Liver (tissue), 9 donors: ENCODE measurements around the gene IFT27. TPM values are rescaled to one million over a fixed set of nuclear protein-coding genes. Genes with fewer than 3 reads are reported as not detected.

Experiments used
- DNase-seq: peaks from one replicate; pipeline ENCODE4 v3.0.0-alpha.2; 2017; ENCODE audit warnings: low spot score
- H3K27ac ChIP-seq, 2 donors: one replicate each; pipeline ENCODE4 v1.7.0; 2013; ENCODE audit warnings: inconsistent platforms in 2 of 2, low read length in 2 of 2, control low read depth in 1 of 2, low read depth in 1 of 2, mild to moderate bottlenecking in 1 of 2
- H3K27me3 ChIP-seq, 4 donors: one replicate each; pipeline versions ENCODE4 v1.6.1 to v1.7.0; 2013; ENCODE audit warnings: low read length in 3 of 4, inconsistent platforms in 1 of 4, mild to moderate bottlenecking in 1 of 4, moderate library complexity in 1 of 4; ENCODE audit not compliant: control insufficient read depth in 4 of 4, insufficient read depth in 4 of 4
- H3K36me3 ChIP-seq, 4 donors: one replicate each; pipeline versions ENCODE4 v1.6.1 to v1.7.0; 2013; ENCODE audit warnings: low read length in 3 of 4, mild to moderate bottlenecking in 3 of 4, low read depth in 1 of 4, moderate library complexity in 1 of 4; ENCODE audit not compliant: control insufficient read depth in 4 of 4, insufficient read depth in 3 of 4
- H3K4me1 ChIP-seq, 4 donors: one replicate each; pipeline versions ENCODE4 v1.6.1 to v1.7.0; 2013; ENCODE audit warnings: low read length in 3 of 4, mild to moderate bottlenecking in 3 of 4, moderate library complexity in 1 of 4; ENCODE audit not compliant: control insufficient read depth in 4 of 4, insufficient read depth in 4 of 4
- H3K4me3 ChIP-seq, 3 donors: one replicate each; pipeline versions ENCODE4 v1.6.1 to v1.7.0; 2013; ENCODE audit warnings: low read length in 3 of 3, control low read depth in 1 of 3, low read depth in 1 of 3, mild to moderate bottlenecking in 1 of 3
- H3K9ac ChIP-seq, 2 donors: one replicate each; pipeline ENCODE4 v1.7.0; 2013; ENCODE audit warnings: low read length in 2 of 2, mild to moderate bottlenecking in 2 of 2, moderate library complexity in 2 of 2, control low read depth in 1 of 2, low read depth in 1 of 2
- H3K9me3 ChIP-seq, 4 donors: one replicate each; pipeline versions ENCODE4 v1.6.1 to v1.7.0; 2013; ENCODE audit warnings: low read length in 3 of 4; ENCODE audit not compliant: control insufficient read depth in 4 of 4
- ATF3 ChIP-seq: IDR thresholded peaks from 2 replicates; pipeline ENCODE4 v1.6.1; 2016; ENCODE audit warnings: antibody characterized with exemption
- CTCF ChIP-seq: fragments of 150-350 bp; IDR thresholded peaks from 2 replicates; pipeline ENCODE4 v1.5.1; 2017; ENCODE audit warnings: improper control_type of control experiment, low read depth, low read length; ENCODE audit not compliant: missing input control
- FOXA1 ChIP-seq: IDR thresholded peaks from 2 replicates; pipeline ENCODE4 v1.6.1; 2016; ENCODE audit warnings: antibody characterized with exemption
- FOXA2 ChIP-seq: IDR thresholded peaks from 2 replicates; pipeline ENCODE4 v1.6.1; 2016; ENCODE audit warnings: antibody characterized with exemption
- GABPA ChIP-seq, 2 donors: IDR thresholded peaks in 1 of 2; conservative IDR thresholded peaks in 1 of 2; 2 replicates each; pipeline ENCODE4 v1.6.1; 2016; ENCODE audit warnings: antibody characterized with exemption in 2 of 2, mild to moderate bottlenecking in 1 of 2, moderate library complexity in 1 of 2
- HNF4A ChIP-seq, 2 donors: conservative IDR thresholded peaks; 2 replicates each; pipeline ENCODE4 v1.6.1; 2016; ENCODE audit warnings: antibody characterized with exemption in 2 of 2, mild to moderate bottlenecking in 2 of 2
- JUND ChIP-seq, 2 donors: IDR thresholded peaks; 2 replicates each; pipeline ENCODE4 v1.6.1; 2016; ENCODE audit warnings: antibody characterized with exemption in 2 of 2
- MAX ChIP-seq: IDR thresholded peaks from 2 replicates; pipeline ENCODE4 v1.6.1; 2016; ENCODE audit warnings: antibody characterized with exemption
- RAD21 ChIP-seq, 2 donors: IDR thresholded peaks; 2 replicates each; pipeline ENCODE4 v1.6.1; 2016; ENCODE audit warnings: antibody characterized with exemption in 2 of 2, mild to moderate bottlenecking in 2 of 2
- REST ChIP-seq: IDR thresholded peaks from 2 replicates; pipeline ENCODE4 v1.6.1; 2016; ENCODE audit warnings: antibody characterized with exemption, mild to moderate bottlenecking
- RXRA ChIP-seq, 2 donors: IDR thresholded peaks; 2 replicates each; pipeline ENCODE4 v1.6.1; 2017 to 2018; ENCODE audit warnings: antibody characterized with exemption in 2 of 2, mild to moderate bottlenecking in 1 of 2
- SP1 ChIP-seq: IDR thresholded peaks from 2 replicates; pipeline ENCODE4 v1.6.1; 2018; ENCODE audit warnings: antibody characterized with exemption, mild to moderate bottlenecking
- TAF1 ChIP-seq: conservative IDR thresholded peaks from 2 replicates; pipeline ENCODE4 v1.6.1; 2016; ENCODE audit warnings: antibody characterized with exemption, mild to moderate bottlenecking
- YY1 ChIP-seq: IDR thresholded peaks from 2 replicates; pipeline ENCODE4 v1.6.1; 2016; ENCODE audit warnings: antibody characterized with exemption, mild to moderate bottlenecking
- ZBTB33 ChIP-seq: IDR thresholded peaks from 2 replicates; pipeline ENCODE4 v1.6.1; 2016; ENCODE audit warnings: antibody characterized with exemption
- WGBS: extraction: QIAGEN DNeasy Blood & Tissue Kit; methylation state at CpG from one replicate; pipeline ENCODE4 v1.1.7; 2013; 5-methylcytosine and 5-hydroxymethylcytosine counted together
- polyA plus RNA-seq, 2 donors: library from polyadenylated mRNA; stranded (reverse) in 1 of 2; unstranded in 1 of 2; fragments of 200-250 nt in 1 of 2; fragments of >200 nt in 1 of 2; fragmentation: Nextera tagmentation in 1 of 2; extraction: Ambion mirVana in 1 of 2; gene quantifications; one replicate each; pipeline versions ENCODE4 v1.2.1 to v1.2.3, GENCODE V29; 2013 to 2015
- total RNA-seq, 2 donors: library from RNA; depleted of rRNA; stranded (reverse); fragments of >200 nt; gene quantifications; one replicate each; pipeline ENCODE4 v1.2.3, GENCODE V29; 2014
- donor health status: healthy.
- donor health status: healthy.
- donor health status: healthy.
- donor health status: healthy.
- donor health status: healthy.

IFT27 gene
- total and polyA plus RNA-seq, 4 donors = 7.2 to 12.4 (median 9.6) TPM

- no peak for DNase-seq
- 87% methylated on average over 11 of the region's 11 CpGs for WGBS
- Histone ChIP-seq H3K27ac (no peak overlapping the region), H3K4me3 (no peak overlapping the region), H3K9ac (no peak overlapping the region), H3K4me1 (no peaks in the 10 kb centered on the region), H3K36me3 (no peaks in the 10 kb centered on the region), H3K27me3 (peaks cover 0 to 5% (median 0%) of the 10 kb centered on the region in 4 donors), H3K9me3 (no peaks in the 10 kb centered on the region)
- TF ChIP-seq JUND (IDR thresholded peaks at IDR 0.05) (no peak), GABPA (IDR thresholded peaks at IDR 0.05 in 1 of 2, conservative IDR thresholded peaks at IDR 0.05 in 1 of 2) (no peak), HNF4A (conservative IDR thresholded peaks at IDR 0.05) (no peak), TAF1 (no peak), FOXA1 (no peak), CTCF (no peak), ATF3 (no peak), RXRA (IDR thresholded peaks at IDR 0.05) (no peak), REST (no peak), SP1 (no peak), RAD21 (IDR thresholded peaks at IDR 0.05) (no peak), FOXA2 (no peak), MAX (no peak)
Observed at GRCh38 chr22:36798674-36799066, 22.8 kb upstream of the IFT27 start.

GRCh38 chr22:36797911-36798673, 22.2 kb upstream of the IFT27 start:
- TF ChIP-seq RAD21 (IDR thresholded peaks at IDR 0.05) (no peak), CTCF (no peak), RXRA (IDR thresholded peaks at IDR 0.05) (no peak), YY1 (no peak), ZBTB33 (no peak), TAF1 (no peak), ATF3 (no peak), JUND (IDR thresholded peaks at IDR 0.05) (no peak)
- no peak overlapping the region for H3K9ac ChIP-seq
- WGBS = 80% methylated on average over 12 of the region's 12 CpGs
- H3K36me3 ChIP-seq = no peaks in the 10 kb centered on the region
- no peak for DNase-seq
- peaks cover 0 to 5% (median 0%) of the 10 kb centered on the region in 4 donors for H3K27me3 ChIP-seq
- no peak overlapping the region for H3K4me3 ChIP-seq
- no peaks in the 10 kb centered on the region for H3K9me3 ChIP-seq
- no peaks in the 10 kb centered on the region for H3K4me1 ChIP-seq
- no peak overlapping the region for H3K27ac ChIP-seq
